Prostate gland (tissue), 2 donors: ENCODE results near the gene GREB1. TPM values are rescaled to one million over a fixed set of nuclear protein-coding genes. Genes with fewer than 3 reads are reported as not detected.
A peak's percentile ranks its signal among the peaks of the same experiment; 100 is the strongest.

Experiments
- DNase-seq: peaks from one replicate; pipeline ENCODE4 v3.0.0-alpha.2; 2019; ENCODE audit warnings: low spot score
- H3K27ac ChIP-seq, 2 donors: fragments of 200-600 bp; sonication (generic); 2 replicates each; pipeline ENCODE4 v1.5.1; 2017 to 2019
- H3K27me3 ChIP-seq: fragments of 200-600 bp; sonication (generic); replicated peaks from 2 replicates; pipeline ENCODE4 v1.5.1; 2019; ENCODE audit not compliant: insufficient read depth
- H3K36me3 ChIP-seq, 2 donors: fragments of 200-600 bp; sonication (generic); 1 replicate in 1 of 2; 2 replicates in 1 of 2; pipeline versions ENCODE4 v1.5.1 to v1.8.1; 2017 to 2019
- H3K4me1 ChIP-seq: fragments of 200-600 bp; sonication (generic); replicated peaks from 2 replicates; pipeline ENCODE4 v1.5.1; 2019
- H3K4me3 ChIP-seq, 2 donors: fragments of 200-600 bp; sonication (generic); 2 replicates each; pipeline ENCODE4 v1.5.1; 2017 to 2019
- H3K9me3 ChIP-seq: fragments of 200-600 bp; sonication (generic); 2 replicates; pipeline ENCODE4 v1.5.1; 2017
- CTCF ChIP-seq, 4 experiments: fragments of 200-600 bp in 2 of 4; fragments of 450-650 bp in 2 of 4; sonication (generic) in 2 of 4; IDR thresholded peaks; 1 replicate in 3 of 4; 2 replicates in 1 of 4; pipeline ENCODE4 v1.5.1; 2016 to 2019; ENCODE audit warnings: antibody characterized with exemption in 4 of 4, mild to moderate bottlenecking in 2 of 4, moderate library complexity in 2 of 4
- POLR2A ChIP-seq: fragments of 450-650 bp; IDR thresholded peaks from one replicate; pipeline ENCODE4 v1.6.1; 2016; ENCODE audit warnings: antibody characterized with exemption, mild to moderate bottlenecking
- POLR2AphosphoS5 ChIP-seq: sonication (generic); formaldehyde crosslinking; IDR thresholded peaks from one replicate; pipeline ENCODE4 v1.6.1; 2017; ENCODE audit warnings: antibody characterized with exemption
- WGBS: methylation state at CpG from one replicate; pipeline ENCODE4 v1.1.5; 2018; 5-methylcytosine and 5-hydroxymethylcytosine counted together
- intact Hi-C: fragments of 100-400 bp; cut with DNase I; formaldehyde crosslinking; loops from one replicate; pipeline ENCODE4 v1.14.2; 2022
- total RNA-seq, 2 donors: library from RNA; depleted of rRNA; stranded (reverse); fragments of >200 nt; gene quantifications; one replicate each; pipeline ENCODE4 v1.1.0, GENCODE V29; 2016

GREB1 gene
- total RNA-seq, 2 donors from 2014 or later = 224 to 392 TPM

GRCh38 chr2:11616851-11617415 lies 83.1 kb downstream of the GREB1 start:
- intact Hi-C loops = no loop called here
- TF ChIP-seq CTCF (IDR thresholded peaks at IDR 0.05) (no peak), POLR2AphosphoS5 (no peak), POLR2A (no peak)
- 93% methylated on average over 19 of the region's 19 CpGs for WGBS
- no peaks in the 10 kb centered on the region for H3K9me3 ChIP-seq
- H3K27me3 ChIP-seq = no peaks in the 10 kb centered on the region
- H3K36me3 ChIP-seq = peaks cover 14 to 20% of the 10 kb centered on the region in 2 donors
- no peaks in the 10 kb centered on the region for H3K4me1 ChIP-seq
- DNase-seq = no peak
- H3K27ac ChIP-seq = no peak overlapping the region
- no peak overlapping the region for H3K4me3 ChIP-seq

- intact Hi-C loops = no loop called here
- WGBS = 95% methylated on average over 14 of the region's 14 CpGs
- H3K27me3 ChIP-seq = no peaks in the 10 kb centered on the region
- no peak overlapping the region for H3K4me3 ChIP-seq
- no peaks in the 10 kb centered on the region for H3K9me3 ChIP-seq
- TF ChIP-seq CTCF (IDR thresholded peaks at IDR 0.05) (no peak), POLR2AphosphoS5 (no peak), POLR2A (no peak)
- H3K36me3 ChIP-seq = peaks cover 14 to 22% of the 10 kb centered on the region in 2 donors
- DNase-seq = no peak
- no peak overlapping the region for H3K27ac ChIP-seq
- no peaks in the 10 kb centered on the region for H3K4me1 ChIP-seq
Measured at GRCh38 chr2:11617527-11617926, 83.7 kb downstream of the GREB1 start.

DNA sequence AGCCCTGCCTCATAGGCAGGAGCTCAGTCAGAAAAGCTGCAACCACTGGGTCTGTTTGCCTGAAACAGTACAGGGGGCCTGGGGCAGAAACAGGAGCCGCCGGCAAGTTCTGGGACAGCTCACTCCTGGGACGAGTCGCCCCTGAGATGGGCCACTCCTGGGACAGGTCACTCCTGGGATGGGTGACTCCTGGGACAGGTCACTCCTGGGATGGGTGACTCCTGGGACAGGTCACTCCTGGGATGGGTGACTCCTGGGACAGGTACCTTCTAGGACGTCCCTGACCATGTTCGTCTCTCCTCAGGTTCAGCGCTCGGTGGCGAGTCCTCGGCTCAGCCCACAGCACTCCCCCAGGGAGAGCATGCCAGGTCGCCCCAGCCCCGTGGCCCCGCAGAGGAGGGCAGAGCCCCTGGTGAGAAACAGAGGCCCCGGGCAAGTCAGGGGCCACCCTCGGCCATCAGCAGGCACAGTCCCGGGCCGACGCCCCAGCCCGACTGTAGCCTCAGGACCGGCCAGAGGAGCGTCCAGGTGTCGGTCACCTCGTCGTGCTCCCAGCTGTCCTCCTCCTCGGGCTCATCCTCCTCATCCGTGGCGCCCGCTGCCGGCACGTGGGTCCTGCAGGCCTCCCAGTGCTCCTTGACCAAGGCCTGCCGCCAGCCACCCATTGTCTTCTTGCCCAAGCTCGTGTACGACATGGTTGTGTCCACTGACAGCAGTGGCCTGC lies 84.3 kb downstream of the GREB1 start:
- no peak overlapping the region for H3K4me3 ChIP-seq
- H3K9me3 ChIP-seq = no peaks in the 10 kb centered on the region
- no peak overlapping the region for H3K27ac ChIP-seq
- H3K27me3 ChIP-seq = no peaks in the 10 kb centered on the region
- no peak for DNase-seq
- intact Hi-C loops = no loop called here
- no peaks in the 10 kb centered on the region for H3K4me1 ChIP-seq
- WGBS = 97% methylated on average over 28 of the region's 33 CpGs
- no peak for TF ChIP-seq CTCF (IDR thresholded peaks at IDR 0.05)
- TF ChIP-seq POLR2A = no peak
- no peak for TF ChIP-seq POLR2AphosphoS5
- H3K36me3 ChIP-seq = peaks cover 14 to 22% of the 10 kb centered on the region in 2 donors

- 96% methylated on average over 20 of the region's 20 CpGs for WGBS
- Histone ChIP-seq H3K9me3 (no peaks in the 10 kb centered on the region), H3K4me1 (no peaks in the 10 kb centered on the region), H3K27me3 (no peaks in the 10 kb centered on the region), H3K36me3 (peaks cover 14 to 22% of the 10 kb centered on the region in 2 donors), H3K27ac (no peak overlapping the region), H3K4me3 (no peak overlapping the region)
- intact Hi-C loops = no loop called here
- TF ChIP-seq POLR2AphosphoS5 (no peak), CTCF (IDR thresholded peaks at IDR 0.05) (no peak), POLR2A (no peak)
- DNase-seq = no peak
Measured at GRCh38 chr2:11618708-11619062, 84.8 kb downstream of the GREB1 start.

DNA sequence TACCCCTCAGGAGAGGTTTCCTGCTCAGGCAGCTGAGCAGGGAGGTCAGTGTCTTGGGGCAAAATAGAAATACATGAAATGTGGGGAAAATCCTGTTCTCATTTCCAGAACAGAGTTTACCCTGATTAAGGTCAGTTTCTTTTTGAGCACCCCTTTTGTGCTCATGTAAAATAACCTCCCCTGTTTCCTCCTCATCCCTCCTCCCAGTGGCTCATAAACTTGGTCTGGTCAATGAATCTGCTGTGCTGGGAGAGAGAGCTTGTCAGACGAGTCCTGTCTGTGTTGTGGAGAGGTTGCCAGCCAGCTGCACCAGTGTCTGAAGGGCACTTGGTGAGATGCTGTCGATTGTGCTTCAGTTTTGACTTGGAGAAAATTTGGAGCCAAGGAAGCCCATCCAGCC lies 87.6 kb downstream of the GREB1 start:
- TF ChIP-seq POLR2AphosphoS5 (peak; percentile 25), POLR2A (no peak)
- Histone ChIP-seq H3K4me3 (no peak overlapping the region), H3K27ac (no peak overlapping the region), H3K9me3 (no peaks in the 10 kb centered on the region), H3K4me1 (no peaks in the 10 kb centered on the region), H3K36me3 (peaks cover 10 to 15% of the 10 kb centered on the region in 2 donors), H3K27me3 (no peaks in the 10 kb centered on the region)
- WGBS = 47% methylated on average over 2 of the region's 2 CpGs
- peak; percentile 23 for DNase-seq
- intact Hi-C loops = no loop called here
